Cardiac muscle cell (in vitro differentiated cells and primary cell): ENCODE data around the gene DTWD2. TPM values are rescaled to one million over a fixed set of nuclear protein-coding genes. Genes with fewer than 3 reads are reported as not detected.
A peak's percentile ranks its signal among the peaks of the same experiment; 100 is the strongest.
"Not testable (repeated sequence)": the region's sequence is repeated elsewhere in the genome, so short reads cannot be mapped to it uniquely, and the experiment has no call there.

Source experiments
- DNase-seq, 2 donors: peaks; one replicate each; pipeline versions ENCODE4 v3.0.0 to v3.0.0-alpha.2; 2010 to 2017; ENCODE audit warnings: low read depth in 1 of 2, low spot score in 1 of 2
- H3K27ac ChIP-seq: fragments of 200-600 bp; sonication (generic); 2 replicates; pipeline ENCODE4 v1.5.1; 2016
- H3K27me3 ChIP-seq: fragments of 200-600 bp; sonication (generic); 2 replicates; pipeline ENCODE4 v1.6.0; 2016; ENCODE audit warnings: control low read depth
- H3K36me3 ChIP-seq: fragments of 200-600 bp; sonication (generic); 2 replicates; pipeline ENCODE4 v1.5.1; 2016; ENCODE audit warnings: control low read depth
- H3K4me1 ChIP-seq: fragments of 200-600 bp; sonication (generic); 2 replicates; pipeline ENCODE4 v1.8.1; 2017; ENCODE audit warnings: low read depth, mild to moderate bottlenecking, mixed run types
- H3K4me3 ChIP-seq: fragments of 200-600 bp; sonication (generic); 2 replicates; pipeline ENCODE4 v1.5.1; 2016; ENCODE audit warnings: mild to moderate bottlenecking
- H3K9me3 ChIP-seq: fragments of 200-600 bp; sonication (generic); 2 replicates; pipeline ENCODE4 v1.5.1; 2017; ENCODE audit warnings: low read depth, mild to moderate bottlenecking, control low read depth
- CTCF ChIP-seq: IDR thresholded peaks from 2 replicates; pipeline ENCODE4 v1.5.1; 2012; ENCODE audit warnings: low read depth, mild to moderate bottlenecking, low read length
- polyA plus RNA-seq: library from polyadenylated mRNA; unstranded; fragments of >200 nt; fragmentation: Nextera tagmentation; extraction: Ambion mirVana; gene quantifications from 2 replicates; pipeline ENCODE4 v1.2.1, GENCODE V29; 2016
- total RNA-seq: library from RNA; depleted of rRNA; stranded (reverse); fragments of >200 nt; gene quantifications from 2 replicates; pipeline ENCODE4 v1.2.3, GENCODE V29; 2016

Gene DTWD2
- total and polyA plus RNA-seq, 2 experiments from 2014 or later = 6.5 to 30.7 TPM

- H3K27ac ChIP-seq = no peak overlapping the region
- TF ChIP-seq CTCF = no peak
- H3K27me3 ChIP-seq = no peaks in the 10 kb centered on the region
- no peak overlapping the region for H3K4me3 ChIP-seq
- no peaks in the 10 kb centered on the region for H3K36me3 ChIP-seq
- no peaks in the 10 kb centered on the region for H3K4me1 ChIP-seq
- DNase-seq = no peak
- no peaks in the 10 kb centered on the region for H3K9me3 ChIP-seq
These were observed 7.8 kb upstream of the DTWD2 start for GRCh38 chr5:118996098-118996497.

GRCh38 chr5:118994595-118994994 is 6.2 kb upstream of the DTWD2 start:
- Histone ChIP-seq H3K27me3 (no peaks in the 10 kb centered on the region), H3K4me1 (peaks cover 4% of the 10 kb centered on the region), H3K27ac (no peak overlapping the region), H3K4me3 (no peak overlapping the region), H3K36me3 (no peaks in the 10 kb centered on the region), H3K9me3 (no peaks in the 10 kb centered on the region)
- no peak for TF ChIP-seq CTCF
- DNase-seq = no peak

GRCh38 chr5:118993118-118993517 is 4.8 kb upstream of the DTWD2 start:
- not testable (repeated sequence) for H3K9me3 ChIP-seq, H3K27me3 ChIP-seq

GRCh38 chr5:118992055-118992454 is 3.7 kb upstream of the DTWD2 start:
- not testable (repeated sequence) for H3K36me3 ChIP-seq, DNase-seq, H3K27me3 ChIP-seq, H3K27ac ChIP-seq, H3K4me3 ChIP-seq, H3K9me3 ChIP-seq
- peaks cover 16% of the 10 kb centered on the region for H3K4me1 ChIP-seq

More at GRCh38 chr5:118993118-118993517, 4.8 kb upstream of the DTWD2 start:
- H3K4me3 ChIP-seq, H3K27ac ChIP-seq, H3K36me3 ChIP-seq, DNase-seq: not testable (repeated sequence)
- peaks cover 11% of the 10 kb centered on the region for H3K4me1 ChIP-seq

GRCh38 chr5:118990582-118990981 is 2.2 kb upstream of the DTWD2 start:
- Histone ChIP-seq H3K4me1 (peaks cover 21% of the 10 kb centered on the region), H3K27ac (no peak overlapping the region), H3K9me3 (no peaks in the 10 kb centered on the region), H3K4me3 (no peak overlapping the region), H3K27me3 (no peaks in the 10 kb centered on the region), H3K36me3 (no peaks in the 10 kb centered on the region)
- no peak for DNase-seq
- no peak for TF ChIP-seq CTCF

GRCh38 chr5:118989816-118990215 is 1.5 kb upstream of the DTWD2 start:
- H3K9me3 ChIP-seq = no peaks in the 10 kb centered on the region
- no peaks in the 10 kb centered on the region for H3K27me3 ChIP-seq
- no peak for TF ChIP-seq CTCF
- no peak overlapping the region for H3K4me3 ChIP-seq
- peaks cover 21% of the 10 kb centered on the region for H3K4me1 ChIP-seq
- peak; percentile 6 to 22 for DNase-seq
- no peaks in the 10 kb centered on the region for H3K36me3 ChIP-seq
- peak overlapping the region; percentile 15 for H3K27ac ChIP-seq

GRCh38 chr5:118988866-118989180 is 476 bp upstream of the DTWD2 start:
- H3K9me3 ChIP-seq = no peaks in the 10 kb centered on the region
- TF ChIP-seq CTCF = no peak
- H3K4me1 ChIP-seq = peaks cover 21% of the 10 kb centered on the region
- peak overlapping the region; percentile 98 for H3K27ac ChIP-seq
- peak in 1 of 2 donors; percentile 3 for DNase-seq
- H3K27me3 ChIP-seq = no peaks in the 10 kb centered on the region
- H3K36me3 ChIP-seq = no peaks in the 10 kb centered on the region
- peak overlapping the region; percentile 68 for H3K4me3 ChIP-seq
